Neural cell (in vitro differentiated cells): ENCODE data around the gene SUFU.

ENCODE experiments used
- EZH2 ChIP-seq: fragments of 200-600, 300-800 bp; shearing (Covaris generic), sonication (generic); IDR thresholded peaks from 2 replicates; pipeline ENCODE4 v1.6.1; 2014; ENCODE audit warnings: antibody characterized with exemption, low read length, borderline replicate concordance, mild to moderate bottlenecking; ENCODE audit not compliant: insufficient read depth, poor library complexity, severe bottlenecking
- MXI1 ChIP-seq: fragments of 450-650 bp; conservative IDR thresholded peaks from 2 replicates; pipeline ENCODE4 v1.6.1; 2014; ENCODE audit warnings: antibody characterized with exemption, mild to moderate bottlenecking; ENCODE audit not compliant: poor library complexity, severe bottlenecking
- POLR2AphosphoS5 ChIP-seq: IDR thresholded peaks from 2 replicates; pipeline ENCODE4 v1.6.1; 2012
- SMC3 ChIP-seq: fragments of 450-650 bp; conservative IDR thresholded peaks from 2 replicates; pipeline ENCODE4 v1.6.1; 2014; ENCODE audit warnings: antibody characterized with exemption, mild to moderate bottlenecking, moderate library complexity; ENCODE audit not compliant: poor library complexity
- TF ChIP-seq, protein P1 (sequence below): fragments of 450-650 bp; IDR thresholded peaks from 2 replicates; pipeline ENCODE4 v1.5.1; 2014; ENCODE audit warnings: antibody characterized with exemption, mild to moderate bottlenecking, moderate library complexity; ENCODE audit not compliant: poor library complexity, severe bottlenecking

DNA sequence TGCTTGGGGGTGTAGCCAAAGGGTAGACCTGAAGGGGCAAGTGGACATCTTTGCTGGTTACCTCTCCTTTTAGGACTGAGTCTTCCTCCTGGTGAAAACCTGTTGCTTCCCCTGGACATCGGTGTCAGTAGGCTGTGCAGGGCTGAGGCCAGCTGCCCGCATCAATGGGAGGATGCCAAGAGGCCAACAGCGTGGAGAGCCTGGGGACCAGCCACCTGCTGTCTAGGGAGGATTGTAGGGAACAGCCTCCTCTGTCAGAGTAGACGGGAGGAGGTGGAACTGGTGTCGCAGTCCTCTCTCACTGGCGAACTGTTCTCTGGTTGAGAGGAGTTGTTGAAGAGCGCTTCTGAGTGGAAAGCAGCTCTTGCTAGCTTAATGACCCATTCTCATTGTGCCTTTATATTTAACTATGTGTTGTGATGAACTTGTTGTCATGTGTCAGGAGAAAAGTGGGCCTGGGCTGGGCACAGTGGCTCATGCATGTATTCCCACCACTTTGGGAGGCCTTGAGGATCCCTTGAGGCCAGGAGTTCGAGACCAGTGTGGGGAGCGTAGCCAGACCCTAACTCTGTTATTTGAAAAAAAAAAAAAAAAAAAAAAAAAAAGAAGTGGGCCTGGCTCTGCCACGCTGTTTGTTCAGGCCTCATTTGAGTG, 1.8 kb downstream of the SUFU start:
- TF ChIP-seq, protein P1, sequence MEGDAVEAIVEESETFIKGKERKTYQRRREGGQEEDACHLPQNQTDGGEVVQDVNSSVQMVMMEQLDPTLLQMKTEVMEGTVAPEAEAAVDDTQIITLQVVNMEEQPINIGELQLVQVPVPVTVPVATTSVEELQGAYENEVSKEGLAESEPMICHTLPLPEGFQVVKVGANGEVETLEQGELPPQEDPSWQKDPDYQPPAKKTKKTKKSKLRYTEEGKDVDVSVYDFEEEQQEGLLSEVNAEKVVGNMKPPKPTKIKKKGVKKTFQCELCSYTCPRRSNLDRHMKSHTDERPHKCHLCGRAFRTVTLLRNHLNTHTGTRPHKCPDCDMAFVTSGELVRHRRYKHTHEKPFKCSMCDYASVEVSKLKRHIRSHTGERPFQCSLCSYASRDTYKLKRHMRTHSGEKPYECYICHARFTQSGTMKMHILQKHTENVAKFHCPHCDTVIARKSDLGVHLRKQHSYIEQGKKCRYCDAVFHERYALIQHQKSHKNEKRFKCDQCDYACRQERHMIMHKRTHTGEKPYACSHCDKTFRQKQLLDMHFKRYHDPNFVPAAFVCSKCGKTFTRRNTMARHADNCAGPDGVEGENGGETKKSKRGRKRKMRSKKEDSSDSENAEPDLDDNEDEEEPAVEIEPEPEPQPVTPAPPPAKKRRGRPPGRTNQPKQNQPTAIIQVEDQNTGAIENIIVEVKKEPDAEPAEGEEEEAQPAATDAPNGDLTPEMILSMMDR, result no peak
- TF ChIP-seq POLR2AphosphoS5 (no peak), SMC3 (no peak), EZH2 (no peak), MXI1 (no peak)
